T-helper 9 cell (primary cell): ENCODE data around the gene PRDM16.
"Not testable (repeated sequence)": the region's sequence is repeated elsewhere in the genome, so short reads cannot be mapped to it uniquely, and the experiment has no call there.

ENCODE experiments used
- DNase-seq: peaks from one replicate; pipeline ENCODE4 v3.0.0-alpha.2; 2020

PRDM16 gene

DNA sequence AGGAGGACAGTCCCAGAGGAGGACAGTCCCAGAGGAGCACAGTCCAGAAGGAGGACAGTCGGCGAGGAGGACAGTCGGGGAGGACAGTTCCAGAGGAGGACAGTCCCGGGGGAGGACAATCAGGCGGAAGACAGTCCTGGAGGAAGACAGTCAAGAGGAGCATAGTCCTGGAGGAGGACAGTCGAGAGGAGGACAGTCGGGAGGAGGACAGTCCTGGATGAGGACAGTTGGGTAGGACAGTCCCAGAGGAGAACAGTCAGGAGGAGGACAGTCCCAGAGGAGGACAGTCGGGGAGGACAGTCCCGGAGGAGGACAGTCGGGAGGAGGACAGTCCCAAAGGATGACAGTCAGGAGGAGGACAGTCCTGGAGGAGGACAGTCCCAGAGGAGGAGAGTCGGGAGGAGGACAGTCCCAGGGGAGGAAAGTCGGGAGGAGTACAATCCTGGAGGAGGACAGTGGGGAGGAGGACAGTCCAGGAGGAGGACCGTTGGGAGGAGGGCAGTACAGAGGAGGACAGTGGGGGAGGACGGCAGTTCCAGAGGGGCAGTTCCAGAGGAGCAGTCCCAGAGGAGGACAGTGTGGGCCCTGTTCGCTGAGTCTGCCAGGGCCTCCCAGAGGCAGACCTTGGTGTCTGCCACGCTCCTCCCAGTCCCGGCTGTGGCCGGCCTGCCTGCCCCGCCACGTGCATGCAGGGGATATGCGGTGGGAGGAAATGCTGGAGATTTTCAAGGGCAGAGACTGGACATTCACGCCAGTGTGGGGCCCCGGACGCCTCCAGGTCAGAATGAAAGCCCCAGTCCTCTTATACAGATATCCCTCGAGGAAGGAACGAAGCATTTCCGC, 201.6 kb downstream of the PRDM16 start:
- no peak for DNase-seq

DNA sequence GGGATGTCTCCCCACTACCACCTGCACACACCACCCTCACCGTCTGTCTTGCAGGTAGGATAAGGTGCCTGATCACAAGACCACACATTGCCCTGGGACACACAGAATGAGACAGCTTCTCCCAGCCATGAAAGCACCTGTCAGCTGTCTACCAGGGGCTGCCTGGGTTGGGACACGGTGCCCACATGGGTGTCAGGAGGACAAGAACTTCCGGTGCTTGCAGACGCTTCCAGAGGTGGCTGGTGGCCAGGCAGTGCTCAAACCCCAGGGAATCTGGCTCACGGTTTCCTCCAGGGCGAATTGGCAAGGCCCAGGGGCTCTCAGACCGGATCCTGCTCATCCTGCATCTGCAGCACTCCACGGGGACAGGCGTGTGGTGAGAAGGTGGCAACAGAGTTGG, 202.9 kb downstream of the PRDM16 start:
- no peak for DNase-seq

DNA sequence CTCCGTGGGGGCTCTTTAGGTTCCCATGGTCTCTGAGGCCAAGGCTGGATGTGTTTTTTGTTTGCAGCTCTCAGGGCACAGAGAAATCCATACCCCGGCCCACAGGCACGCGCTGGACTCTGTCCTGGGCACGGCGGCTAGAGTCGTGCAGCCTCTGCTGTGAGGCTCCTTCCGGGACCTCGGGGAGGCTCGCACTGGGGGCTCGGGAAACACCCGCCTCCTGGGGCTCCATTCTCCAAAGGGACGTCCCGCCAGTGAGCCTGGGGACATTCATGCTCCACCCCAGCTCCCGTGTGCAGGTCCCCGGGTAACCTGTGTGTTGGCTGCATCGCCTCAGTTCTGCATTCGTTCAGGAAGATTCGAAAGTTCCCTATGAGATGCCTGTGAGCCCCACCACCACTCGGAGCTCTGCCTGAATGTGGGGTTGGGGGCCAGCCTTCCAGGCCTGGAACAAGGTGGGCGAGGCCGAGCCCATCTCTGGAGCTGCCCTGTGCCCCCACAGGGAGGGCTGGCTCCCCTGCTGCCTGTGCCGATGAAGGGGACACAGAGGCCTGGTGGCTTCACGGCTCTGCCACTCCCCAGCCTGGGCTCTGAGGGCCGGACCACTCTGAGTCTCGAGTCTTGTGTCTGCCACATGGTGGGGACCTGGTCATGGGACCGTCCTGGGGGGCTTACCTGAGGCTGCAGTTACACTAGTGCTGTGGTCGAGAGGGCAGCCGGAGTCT, 203.5 kb downstream of the PRDM16 start:
- no peak for DNase-seq

DNA sequence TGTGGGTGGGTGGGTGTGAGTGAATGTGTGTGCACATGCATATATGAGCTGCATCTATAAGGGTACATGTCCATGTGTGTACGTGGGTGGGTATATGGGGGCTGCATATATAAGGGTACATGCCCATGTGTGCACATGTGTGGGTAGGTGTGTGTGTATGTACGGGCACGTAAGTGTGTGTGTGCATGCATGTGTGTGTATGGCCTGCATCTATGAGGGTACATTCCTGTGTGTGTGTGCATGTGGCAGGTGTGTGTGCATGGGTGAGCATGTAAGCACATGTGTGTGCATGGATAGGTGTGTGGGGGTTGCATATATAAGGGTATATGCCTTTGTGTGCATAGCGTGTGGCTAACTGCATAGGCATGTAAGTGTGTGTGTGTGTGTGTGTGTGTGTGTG, 204.4 kb downstream of the PRDM16 start:
- DNase-seq, result no peak

DNA sequence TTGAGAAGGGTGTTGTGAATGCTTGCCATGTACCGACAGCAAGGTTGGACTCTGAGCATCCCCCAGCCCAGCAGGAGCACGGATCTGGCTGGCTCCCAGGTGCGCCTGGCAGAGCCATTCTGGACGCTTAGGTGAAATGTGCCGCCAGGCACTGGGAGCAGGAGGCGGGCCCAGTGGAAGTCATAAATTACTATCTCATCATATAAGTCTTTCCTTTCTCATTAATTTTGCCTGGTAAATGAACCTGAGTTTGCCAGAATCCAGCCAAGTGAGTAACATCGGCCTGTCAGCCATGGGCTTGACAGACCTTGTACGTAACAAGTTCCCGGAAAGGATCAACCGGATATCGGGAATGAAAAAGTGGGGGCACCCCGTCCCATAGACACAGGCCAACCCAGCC, 206.0 kb downstream of the PRDM16 start:
- no peak for DNase-seq

DNA sequence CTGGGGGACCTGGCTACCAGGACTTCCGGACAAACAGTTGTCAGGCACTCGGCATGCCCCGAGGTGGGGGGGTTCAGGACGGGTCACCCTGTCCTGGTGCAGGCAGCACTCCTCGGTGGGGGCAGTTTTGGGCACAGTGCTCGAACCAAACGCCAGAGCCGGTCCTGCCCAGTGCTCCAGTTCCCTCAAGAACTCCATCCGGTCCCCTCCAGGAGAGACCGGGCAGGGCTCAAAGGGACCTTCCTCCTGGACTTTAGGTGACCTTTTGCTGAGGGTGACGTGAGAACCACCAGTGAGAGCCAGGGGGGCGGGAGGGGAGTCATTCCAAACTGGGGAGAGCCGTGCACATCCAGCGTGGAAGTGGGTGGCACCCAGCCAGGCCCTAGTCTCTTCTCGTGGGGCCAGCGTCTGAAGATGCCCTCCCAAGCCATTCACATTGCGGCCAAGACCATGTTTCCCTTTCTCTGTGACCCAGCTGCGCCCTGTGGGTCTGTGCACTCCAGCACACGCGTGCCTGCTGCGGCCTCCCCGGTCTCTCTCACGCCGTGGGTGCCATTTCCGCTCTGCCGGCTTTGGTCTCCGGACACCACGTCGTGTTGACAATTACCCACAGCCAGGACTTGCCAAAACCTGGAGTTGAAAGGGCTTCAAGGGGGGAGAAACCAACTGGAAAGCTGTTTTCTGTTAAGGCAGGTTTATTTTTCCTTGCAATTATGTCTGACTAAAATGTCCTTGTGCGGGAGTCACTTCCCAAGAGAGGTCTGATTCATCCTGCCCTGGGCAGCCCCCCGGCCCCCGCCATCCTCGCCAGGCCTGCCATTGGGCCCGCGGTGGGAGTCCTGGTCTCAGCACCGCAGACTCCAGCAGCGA, 206.7 kb downstream of the PRDM16 start:
- no peak for DNase-seq

DNA sequence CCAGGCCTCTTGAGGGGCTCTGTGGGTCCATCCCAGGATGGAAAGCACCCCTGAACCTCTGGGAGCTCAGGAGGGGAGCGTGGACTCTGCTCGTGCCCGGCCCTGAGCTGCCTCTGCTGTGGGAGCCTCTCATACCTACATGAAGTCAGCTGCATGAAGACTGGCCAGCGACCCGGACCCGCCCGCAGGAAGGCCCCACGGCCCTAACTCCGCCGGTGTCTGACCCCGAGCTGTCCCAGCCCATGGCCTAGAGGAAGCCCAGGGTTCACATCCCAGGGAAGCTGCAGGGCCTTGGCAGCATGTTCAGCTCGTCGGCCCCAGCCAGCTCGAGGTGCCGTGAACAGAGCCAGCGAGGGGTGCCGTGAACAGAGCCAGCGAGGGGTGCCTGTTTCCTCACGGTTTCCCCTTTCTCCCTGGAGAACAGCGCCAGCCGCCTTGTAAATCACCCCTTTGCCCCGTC, 207.4 kb downstream of the PRDM16 start:
- DNase-seq, result no peak

DNA sequence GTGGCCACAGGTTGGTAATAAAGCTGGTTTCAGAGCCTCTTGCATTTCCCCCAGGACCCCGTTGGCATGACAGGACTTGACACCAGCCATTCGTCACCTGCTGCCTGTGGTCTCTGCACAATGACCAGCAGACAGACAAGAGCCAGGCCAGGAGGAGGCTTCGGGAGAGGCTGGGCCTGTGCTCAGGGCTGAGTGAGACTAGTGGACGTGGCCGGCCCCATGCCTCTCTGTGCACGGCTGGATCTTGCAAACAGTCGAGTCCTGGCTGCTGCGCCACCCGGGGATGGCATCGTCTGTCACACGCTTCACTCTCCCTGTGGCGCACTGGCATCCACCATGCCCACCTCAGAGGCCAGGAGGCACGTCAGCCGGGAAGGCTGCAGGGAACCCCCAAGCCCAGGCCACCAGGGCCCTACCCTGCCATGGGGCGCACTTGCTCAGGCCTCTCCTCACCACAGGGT, 208.0 kb downstream of the PRDM16 start:
- no peak for DNase-seq

DNA sequence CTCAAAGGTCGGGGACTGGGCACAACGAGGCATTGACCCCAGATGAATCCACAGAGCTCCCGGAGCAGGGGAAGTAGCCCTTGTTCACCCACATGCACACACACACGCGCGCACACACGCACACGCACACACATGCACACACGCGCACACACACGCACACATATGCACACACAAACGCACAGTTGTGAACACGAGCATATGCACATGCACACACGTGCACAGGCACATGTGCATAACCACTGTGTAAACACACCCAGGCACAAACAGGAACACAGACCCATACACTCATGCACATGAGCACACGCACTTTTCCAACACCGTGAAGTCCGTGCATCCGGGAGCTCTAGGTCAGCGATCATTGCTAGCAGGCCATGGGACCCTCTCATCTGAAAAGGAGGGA, 208.6 kb downstream of the PRDM16 start:
- DNase-seq, result no peak

DNA sequence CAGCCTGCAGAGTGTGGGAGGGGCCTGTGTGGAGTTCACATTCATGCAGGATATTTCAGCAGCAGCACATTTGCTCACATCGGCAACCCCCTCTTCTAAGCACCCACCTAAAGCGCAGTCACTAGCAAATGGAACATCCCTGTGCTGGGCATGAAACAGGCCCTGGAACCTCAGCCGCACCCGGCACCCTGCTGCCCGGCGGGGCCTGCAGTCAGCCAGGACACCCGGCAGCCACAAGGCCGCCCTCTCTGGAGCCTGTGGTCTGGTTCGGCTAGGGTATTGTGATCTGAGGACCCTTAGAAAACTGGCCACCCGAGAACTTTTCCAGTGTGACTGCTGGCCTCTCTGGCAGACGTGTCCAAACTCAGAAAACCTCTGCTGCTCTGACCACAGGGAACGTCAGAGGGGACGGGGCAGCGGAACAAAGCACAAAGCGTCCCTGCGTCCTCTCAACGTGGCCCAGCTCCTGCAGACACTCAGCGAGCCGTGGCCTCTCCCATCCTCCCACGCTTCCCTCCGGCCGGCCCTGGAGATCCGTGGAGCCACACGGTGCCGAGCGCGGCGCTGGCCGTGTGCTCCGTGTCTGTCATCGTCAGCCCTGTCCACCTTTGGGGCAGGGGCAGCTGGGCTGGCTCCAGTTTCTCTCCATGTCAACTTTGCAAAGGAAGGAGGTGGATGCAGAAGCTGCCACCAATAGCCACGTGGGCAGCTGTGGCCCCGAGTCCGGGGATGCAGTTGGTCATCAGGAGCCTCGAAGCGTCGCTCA, 209.6 kb downstream of the PRDM16 start:
- DNase-seq, result no peak

DNA sequence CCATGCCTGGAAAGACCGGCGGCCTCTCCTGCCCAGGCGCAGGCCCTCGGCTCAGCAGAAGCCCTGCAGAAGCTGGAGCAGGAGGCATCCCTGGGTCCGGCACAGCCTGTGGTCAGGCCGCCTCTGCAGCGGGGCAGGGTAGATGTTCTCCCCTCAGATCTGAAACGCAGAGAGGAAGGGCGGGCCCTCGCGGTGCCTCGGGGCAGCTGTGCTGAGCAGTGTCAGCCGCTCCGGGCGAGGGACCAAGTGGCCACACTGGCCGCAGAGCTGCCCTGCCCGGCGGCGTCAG, 210.1 kb downstream of the PRDM16 start:
- no peak for DNase-seq

DNA sequence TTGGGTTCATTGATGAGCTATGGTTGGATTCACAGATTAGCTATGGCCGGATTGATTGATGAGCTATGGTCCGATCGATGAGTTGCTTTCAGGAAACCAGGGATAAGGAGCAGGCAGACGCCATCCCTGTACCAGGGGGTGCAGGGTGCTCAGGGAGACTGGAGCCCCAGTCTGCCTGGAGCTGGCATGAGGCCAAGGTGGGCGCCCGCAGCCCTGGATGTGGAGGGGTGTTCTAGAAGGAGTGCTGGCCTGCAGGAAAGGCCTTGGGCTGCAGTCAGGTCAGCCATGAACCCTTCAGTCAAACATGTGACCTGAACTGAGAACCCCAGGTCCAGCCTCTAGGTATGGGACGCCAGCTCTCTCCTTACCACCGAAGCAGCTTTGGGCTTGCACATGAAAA, 212.7 kb downstream of the PRDM16 start:
- no peak for DNase-seq

DNA sequence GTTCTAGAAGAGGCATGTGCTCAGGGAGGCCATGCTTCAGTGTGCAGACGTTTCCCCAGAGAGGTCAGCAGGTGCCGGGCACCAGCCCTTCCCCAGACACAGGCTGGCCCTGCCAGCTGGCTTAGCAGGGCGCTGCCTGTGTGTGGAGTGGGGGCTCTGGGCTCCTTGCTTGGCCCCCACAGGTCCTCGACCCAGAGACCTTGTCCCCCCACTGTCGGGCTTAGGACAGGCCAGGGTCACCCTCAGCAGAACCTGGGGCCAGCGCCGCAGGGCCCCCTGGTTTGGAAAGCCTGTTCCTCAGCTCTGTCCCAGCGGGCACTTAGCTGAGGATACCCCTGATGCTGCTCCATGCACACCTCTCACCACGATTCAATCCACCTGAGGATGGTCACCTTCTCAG, 213.2 kb downstream of the PRDM16 start:
- no peak for DNase-seq

DNA sequence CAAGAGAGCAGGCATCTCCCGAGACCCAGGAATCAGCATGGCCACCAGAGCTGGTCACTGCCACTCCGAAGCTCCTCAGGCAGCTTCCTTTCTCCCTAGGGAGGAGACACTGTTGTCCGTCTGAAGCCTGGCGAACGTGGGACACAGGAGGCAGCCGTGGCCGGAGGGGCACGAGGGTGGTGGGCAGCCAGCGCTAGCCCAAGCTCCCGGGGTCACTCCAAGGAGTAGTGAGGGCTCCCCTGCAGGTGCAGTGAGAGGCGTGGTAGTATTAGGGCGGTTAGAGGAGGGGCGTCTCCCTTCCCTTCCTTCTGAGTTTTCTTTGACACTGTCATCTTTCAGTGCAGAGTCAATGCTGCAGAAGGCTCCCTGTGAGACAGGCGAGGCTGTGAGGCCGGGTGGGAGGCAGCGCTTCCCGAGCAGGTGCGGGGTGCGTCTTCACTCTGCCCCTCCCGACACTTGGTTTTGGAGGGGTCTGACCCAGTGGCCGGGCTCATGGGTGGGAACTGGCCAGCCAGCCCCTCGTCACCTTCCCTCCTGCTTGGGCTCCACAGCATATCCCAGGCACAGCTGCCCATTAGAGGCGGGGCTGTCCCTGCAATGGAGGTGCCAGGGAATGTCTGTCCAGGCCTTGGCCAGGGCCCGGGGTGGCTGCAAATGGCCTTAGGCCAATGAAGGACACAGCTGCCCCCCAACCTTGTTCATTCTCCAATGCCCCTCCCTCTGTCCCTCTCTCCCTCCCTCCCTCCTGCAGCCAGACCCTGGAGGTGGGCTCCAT, 213.8 kb downstream of the PRDM16 start:
- DNase-seq, result no peak

DNA sequence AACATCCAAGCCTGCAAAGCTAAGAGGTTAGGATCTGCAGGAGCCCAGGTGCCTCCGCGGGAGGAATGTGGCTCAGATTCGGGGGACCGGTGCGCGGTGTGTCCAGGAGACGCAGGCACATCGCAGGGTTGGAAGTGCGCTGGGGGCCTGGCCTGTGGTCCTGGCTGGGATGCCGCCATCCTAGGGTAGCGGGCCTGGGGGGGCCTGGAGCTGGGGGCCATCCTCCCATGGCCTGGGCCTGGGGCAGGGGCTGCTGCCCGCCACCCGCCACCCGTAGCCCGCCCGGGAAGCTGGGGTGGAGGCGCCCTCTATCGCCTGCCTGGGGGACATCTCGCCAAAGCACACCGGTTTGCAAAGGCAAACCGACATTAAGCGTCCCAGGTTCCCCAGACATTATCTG, 214.8 kb downstream of the PRDM16 start:
- no peak for DNase-seq

DNA sequence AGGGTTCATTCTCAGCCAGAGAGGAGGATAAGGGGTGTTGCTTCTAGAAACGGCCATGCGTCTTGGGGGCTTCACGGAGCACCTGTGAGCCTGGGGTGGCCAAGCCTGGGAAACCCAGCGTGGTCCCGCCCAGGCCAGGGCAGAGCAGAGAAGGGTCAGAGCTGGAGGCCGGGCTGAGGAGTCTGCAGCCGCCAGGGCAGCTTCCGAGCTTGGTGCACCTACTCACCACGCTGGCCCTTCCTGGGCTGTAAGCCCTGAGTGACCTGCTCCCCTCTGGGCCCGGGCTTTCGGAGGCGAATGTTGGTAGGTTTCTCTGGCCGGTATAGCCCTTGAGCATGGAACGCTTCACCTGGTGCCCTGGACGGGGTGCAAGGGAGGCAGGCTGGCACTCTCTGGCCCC, 215.7 kb downstream of the PRDM16 start:
- no peak for DNase-seq

DNA sequence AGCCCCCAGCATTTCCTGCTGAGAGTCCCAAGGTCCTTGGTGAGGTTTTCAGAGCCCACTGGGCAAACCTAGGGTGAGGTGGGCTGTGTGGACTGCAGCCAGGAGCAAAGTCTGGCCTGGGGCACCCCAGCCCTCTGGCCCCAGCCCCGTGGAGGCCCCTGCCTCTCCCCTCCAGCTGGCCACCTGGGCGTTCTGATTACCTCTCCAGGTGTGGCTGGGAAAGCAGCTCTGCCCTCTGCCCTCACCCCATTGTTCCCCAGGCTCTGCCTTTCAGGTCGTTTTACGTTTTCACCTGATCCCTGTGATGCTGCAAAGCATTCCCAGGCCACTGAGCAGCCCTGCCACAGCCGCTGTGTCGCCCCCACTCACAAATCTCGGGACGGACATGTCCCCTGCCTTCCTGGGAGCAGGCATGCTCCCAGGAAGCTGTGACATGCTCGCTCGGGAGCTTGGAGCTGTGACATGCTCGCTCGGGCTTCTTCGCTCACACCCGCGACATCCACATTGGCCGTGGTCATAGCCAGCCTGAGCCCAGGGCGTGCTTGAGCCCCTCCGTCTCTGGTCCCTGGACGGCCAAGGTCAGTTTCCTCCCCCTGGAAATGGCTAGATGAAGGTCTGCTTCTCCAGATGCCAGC, 216.2 kb downstream of the PRDM16 start:
- no peak for DNase-seq

DNA sequence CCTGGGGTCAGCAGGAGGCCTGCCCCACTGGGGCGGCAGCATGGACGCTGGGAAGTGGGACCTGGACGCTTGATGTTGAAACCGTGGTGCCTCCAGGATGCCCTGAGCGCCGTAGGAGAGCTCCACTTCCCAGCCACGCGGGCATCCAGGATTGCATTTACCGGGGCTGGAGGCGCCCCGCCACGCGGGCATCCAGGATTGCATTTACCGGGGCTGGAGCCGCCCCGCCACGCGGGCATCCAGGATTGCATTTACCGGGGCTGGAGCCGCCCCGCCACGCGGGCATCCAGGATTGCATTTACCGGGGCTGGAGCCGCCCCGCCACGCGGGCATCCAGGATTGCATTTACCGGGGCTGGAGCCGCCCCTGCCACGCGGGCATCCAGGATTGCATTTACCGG, 218.1 kb downstream of the PRDM16 start:
- not testable (repeated sequence) for DNase-seq

DNA sequence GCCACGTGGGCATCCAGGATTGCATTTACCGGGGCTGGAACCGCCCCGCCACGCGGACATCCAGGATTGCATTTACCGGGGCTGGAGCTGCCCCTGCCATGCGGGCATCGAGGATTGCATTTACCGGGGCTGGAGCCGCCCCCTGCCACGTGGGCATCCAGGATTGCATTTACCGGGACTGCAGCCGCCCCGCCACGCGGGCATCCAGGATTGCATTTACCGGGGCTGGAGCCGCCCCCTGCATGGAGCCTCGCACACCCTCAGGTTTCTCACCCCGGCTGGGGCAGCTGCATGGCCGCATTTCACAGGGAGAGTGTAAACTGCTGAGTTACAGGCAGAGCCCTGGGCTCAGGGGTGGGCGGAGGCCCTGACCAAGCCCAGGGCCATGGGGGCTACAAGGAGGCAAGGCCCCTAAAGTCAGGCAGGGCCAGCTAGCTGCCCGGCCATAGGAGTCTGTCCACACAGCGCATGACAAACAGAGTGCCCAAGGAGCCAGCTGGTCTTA, 218.7 kb downstream of the PRDM16 start:
- no peak for DNase-seq

DNA sequence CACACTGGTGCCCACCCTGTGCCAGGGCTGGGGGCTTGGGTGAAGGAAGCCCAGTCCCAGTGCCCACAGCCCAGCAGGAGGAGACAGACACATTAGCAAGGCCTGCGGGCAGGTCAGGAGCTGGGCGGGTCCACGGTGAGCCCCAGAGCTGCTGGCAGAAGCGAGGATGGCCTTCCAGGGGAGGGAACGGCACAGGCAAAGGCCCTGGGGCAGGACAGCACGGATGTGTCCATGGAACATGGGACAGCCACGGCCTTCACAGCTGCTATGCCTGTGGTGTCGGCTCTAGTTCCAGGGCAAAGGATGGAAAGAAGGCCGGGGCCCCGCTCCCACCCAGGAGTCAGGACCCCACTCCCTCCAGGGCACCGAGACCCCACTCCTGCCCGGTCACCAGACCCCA, 220.5 kb downstream of the PRDM16 start:
- no peak for DNase-seq

DNA sequence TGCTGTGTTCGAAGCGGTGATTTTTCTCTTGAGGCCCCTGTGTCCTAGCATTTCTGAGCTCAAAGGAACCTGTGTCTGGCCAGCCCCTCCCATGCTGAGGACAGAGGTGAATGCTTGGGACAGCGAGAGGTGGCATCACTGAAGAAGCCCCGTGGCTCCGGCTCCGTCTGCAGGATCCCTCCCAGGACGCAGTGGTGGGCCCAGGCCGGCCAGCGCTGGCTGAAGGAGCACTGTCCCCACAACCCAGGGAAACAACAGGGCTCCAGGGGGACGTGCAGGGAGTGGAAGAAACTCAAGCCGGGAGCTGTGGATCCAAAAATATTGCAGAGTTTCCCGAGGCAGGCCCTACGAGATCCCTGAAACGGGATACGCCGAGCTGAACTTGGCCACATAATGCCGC, 221.4 kb downstream of the PRDM16 start:
- DNase-seq, result no peak
